SKM-1 treated with dmso at 0.1 percent for 144 hours (cell line): ENCODE results near the gene ARRDC2.
A peak's percentile ranks its signal among the peaks of the same experiment; 100 is the strongest.

Experiments
- DNase-seq: peaks from one replicate; lab custom pipeline; 2025; ENCODE audit not compliant: unreplicated experiment; lab: John Stamatoyannopoulos, UW

The ARRDC2 gene

DNA sequence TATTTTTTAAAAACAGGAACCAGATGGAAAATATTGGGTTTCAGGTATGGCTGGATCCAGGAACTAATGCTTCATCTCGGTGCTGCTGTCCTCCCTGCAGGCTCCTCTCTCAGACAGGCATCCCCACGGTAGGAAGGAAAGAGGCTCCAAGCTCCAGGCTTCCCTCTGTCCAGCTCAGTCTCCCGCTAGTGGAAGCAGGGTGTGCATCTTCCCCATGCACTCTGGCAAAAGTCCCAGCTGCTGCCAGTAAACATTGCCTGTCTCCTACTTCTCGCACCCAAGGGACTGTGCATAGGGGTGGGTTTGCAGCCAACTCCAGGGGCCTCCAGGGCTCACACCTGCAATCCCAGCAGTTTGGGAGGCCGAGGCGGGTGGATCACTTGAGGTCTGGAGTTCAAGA is 49.6 kb downstream of the ARRDC2 start:
- no peak for DNase-seq

DNA sequence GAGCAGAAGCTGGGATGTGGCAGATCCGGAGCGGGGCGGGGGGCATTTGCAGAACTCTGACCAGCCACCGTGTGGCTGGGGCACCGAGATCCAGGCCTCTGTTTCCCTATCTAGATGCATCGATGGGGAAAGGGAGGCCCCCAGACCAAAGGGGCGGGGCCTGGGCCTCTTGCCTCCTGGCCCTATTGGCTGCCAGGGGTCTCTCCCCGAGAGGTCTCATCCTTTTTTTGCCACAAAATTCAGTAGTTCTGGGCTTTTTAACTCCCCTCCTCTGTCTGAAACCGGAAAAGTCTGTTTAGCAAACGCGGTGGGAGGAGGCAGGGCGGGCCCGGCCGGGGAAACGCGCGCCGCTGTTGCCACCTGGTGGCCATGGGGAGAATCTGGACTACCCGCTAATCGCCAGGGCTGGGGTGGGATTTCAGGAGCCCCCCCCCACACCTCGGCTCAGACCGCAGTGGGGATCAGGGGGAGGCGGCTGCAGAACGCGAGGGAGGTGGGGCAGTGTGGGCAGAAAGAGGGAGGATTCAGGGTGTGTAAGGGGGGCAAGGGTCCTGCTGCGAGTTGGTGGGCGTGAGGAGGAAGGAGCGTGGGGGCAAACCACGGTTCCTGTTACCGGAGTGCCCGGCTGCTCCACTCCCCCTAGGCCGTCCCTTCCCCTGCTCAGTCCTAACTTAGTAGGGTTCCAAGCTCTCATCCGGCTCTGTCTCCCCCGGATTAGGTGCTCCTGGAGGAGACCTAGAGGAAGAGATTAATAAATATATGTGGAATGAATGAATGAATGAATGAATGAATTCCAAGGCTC is 50.4 kb downstream of the ARRDC2 start:
- DNase-seq = peak; percentile 73

DNA sequence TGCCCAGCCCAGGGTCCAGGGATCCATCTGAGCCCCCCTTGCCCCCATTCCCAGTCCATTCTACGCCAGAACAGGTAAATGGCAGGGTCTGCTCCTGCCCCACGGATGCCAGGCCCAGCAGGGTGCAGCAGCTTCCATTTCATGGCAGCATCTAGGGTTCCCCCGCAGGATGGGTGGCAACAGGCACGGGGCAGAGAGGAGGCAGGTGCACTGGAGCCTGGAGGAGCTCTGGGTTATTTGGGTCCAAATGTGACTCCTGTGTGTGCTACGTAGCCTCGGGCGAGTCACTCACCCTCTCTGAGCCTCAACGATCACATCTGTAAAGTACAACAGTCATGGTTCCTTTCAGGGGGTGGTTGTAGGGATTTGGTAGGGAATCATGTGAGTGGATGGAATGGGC is 51.3 kb downstream of the ARRDC2 start:
- DNase-seq = no peak

DNA sequence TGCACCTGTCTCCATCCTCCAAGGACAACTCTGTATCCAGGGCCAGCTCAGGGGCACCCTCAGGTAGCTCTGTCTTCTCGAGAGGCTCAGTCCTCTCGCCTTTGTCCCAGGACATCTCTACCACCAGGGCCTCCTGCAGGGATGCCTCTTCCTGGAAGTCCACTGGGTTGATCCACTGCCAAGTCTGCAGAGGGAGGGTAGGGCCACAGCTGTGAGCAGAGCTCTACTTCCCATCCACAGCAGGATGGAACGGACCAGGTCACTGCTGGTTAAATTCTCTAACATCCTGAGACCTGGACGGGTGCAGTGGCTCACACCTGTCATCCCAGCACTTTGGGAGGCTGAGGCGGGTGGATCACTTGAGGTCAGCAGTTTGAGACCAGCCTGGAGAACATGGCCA is 51.9 kb downstream of the ARRDC2 start:
- no peak for DNase-seq

DNA sequence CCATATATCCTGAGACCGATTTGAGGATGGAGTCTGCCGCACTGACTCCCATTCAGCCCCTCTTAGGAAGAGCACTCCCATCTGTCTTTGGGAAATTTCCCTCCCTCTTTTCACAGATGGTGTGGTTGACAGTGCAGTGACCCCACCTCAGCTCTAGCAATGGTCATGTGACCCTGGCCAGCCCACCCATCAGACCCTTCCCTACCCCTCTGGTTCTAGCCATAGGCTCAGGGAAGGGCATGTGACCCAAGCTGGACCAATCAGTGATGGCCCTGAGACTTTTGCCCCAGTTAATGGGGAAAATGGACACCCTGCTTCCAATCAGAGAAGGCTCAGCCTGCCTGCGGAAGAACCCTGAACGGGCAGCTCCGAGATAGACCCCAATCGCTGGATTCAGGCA is 52.5 kb downstream of the ARRDC2 start:
- no peak for DNase-seq

DNA sequence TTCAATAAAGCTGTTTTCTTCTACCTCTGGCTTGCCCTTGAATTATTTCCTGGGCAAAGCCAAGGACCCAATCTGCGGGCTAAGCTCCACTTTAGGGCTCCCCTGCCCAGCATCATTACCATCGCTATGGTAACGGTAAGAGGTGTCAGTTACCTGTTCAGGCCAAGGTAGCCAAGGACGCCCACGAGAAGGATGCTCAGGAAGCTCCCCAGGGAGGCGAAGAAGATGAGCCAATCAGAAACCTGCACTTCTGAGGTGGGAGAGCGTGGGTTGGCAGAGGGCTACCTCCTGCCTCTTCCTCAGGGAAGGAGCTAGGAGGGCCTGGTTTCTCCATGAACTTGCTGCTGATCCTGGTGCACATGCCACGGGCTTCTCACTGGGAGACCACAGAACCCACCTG is 54.1 kb downstream of the ARRDC2 start:
- no peak for DNase-seq

DNA sequence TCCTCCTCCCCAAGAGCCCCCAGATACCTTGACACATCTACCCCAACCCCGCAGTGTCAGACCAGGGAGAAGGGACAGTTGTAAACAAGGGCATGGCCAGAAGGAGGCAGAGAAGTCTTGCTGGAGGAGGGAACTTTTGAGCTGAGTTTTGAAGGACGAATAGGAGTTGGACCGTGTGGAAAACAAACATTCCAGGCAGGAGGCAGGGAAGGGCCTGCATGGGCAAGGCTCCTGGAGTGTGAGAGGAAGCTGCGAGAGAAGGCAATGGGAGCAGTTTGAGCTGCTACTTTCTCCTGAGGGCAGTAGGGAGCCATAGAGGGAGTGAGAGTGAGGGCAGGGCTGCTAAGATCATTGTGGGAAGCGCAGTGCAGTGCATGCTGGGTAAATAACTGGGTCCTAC is 55.5 kb downstream of the ARRDC2 start:
- no peak for DNase-seq
